HG02885 (cell line): ENCODE results near the gene CT47A7.
A peak's percentile ranks its signal among the peaks of the same experiment; 100 is the strongest.
"Not testable (repeated sequence)": the region's sequence is repeated elsewhere in the genome, so short reads cannot be mapped to it uniquely, and the experiment has no call there.

Experiments
- ATAC-seq: cut with Tn5 transposase; IDR thresholded peaks from one replicate; pipeline ENCODE4 v1.9.1; 2021; ENCODE audit warnings: mild to moderate bottlenecking; ENCODE audit not compliant: unreplicated experiment, poor library complexity

The CT47A7 gene

GRCh38 chrX:120956500-120956899, at the start of gene CT47A7:
CT47A7 (minus strand) TSS chrX:120956600; CDS start chrX:120956345, 255 bp downstream.
- not testable (repeated sequence) for ATAC-seq

- no peak for ATAC-seq
Measured at GRCh38 chrX:121000589-121000988, 44.2 kb upstream of the CT47A7 start.

GRCh38 chrX:120999413-120999812, 43.0 kb upstream of the CT47A7 start:
- peak; percentile 68 for ATAC-seq

DNA sequence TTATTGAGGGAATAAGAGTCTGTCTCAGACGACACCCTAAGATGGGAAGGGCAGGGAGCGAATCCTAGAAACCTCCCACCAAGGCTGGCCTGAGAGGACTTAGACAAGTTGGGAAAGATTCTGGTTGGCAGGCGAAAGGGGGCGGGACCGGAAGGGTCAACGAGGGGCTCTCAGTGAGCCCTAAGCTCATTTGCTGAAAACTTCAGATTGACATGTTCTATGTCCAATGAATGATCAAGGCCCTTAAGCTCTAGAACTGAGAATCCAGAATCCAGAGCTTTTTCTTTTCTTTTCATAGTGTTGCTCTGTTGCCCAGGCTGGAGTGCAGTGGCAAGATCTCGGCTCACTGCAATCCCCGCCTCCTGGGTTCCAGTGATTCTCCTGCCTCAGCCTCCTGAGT, 29.3 kb upstream of the CT47A7 start, which contains the start of gene CT47A1:
Gene CT47A1 (minus strand): TSS at position 101 of the 400 bp plus-strand sequence. CDS start 231 bp downstream, outside the sequence.
- ATAC-seq, result not testable (repeated sequence)
